GM18909 (cell line): ENCODE results near the gene P2RX4.
"Not testable (repeated sequence)": the region's sequence is repeated elsewhere in the genome, so short reads cannot be mapped to it uniquely, and the experiment has no call there.

Source experiments
- ATAC-seq: cut with Tn5 transposase; IDR thresholded peaks from one replicate; pipeline ENCODE4 v1.9.1; 2021; ENCODE audit warnings: mild to moderate bottlenecking; ENCODE audit not compliant: unreplicated experiment, poor library complexity

Gene P2RX4

DNA sequence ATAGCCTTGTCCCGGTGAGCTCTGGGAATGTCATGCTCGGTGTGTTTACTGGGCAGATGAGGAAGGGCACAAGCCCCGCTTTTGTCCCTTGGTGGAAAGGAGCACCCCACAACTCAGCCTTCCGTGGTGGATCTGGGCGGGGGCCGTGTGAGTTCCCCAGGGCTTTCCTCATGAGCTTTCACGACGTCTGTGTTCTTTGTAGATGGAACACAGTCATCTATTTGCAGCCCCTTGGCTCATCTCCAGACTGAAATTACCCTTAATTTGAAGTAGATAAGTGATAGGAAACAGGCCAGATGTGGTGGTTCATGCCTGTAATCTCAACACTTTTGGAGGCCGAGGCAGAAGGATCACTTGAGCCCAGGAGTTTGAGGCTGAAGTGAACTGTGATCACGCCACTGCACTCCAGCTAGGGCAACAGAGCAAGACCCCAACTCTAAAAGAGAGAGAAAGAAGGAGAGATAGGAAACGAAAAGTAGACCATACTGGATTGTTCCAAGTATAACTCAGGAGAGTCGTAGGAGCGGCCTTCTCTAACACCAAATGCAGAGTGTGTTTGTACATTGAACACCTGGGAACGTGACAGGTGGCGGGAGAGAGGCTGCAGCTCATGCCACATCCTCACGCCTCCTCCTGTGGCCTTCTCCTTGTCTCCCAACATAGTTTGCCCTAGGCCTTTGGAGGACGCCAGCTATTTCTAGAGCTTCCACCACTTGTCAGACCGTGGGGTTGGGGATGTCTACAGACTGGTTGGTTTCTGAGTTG lies 8.8 kb downstream of the P2RX4 start:
- ATAC-seq = no peak

DNA sequence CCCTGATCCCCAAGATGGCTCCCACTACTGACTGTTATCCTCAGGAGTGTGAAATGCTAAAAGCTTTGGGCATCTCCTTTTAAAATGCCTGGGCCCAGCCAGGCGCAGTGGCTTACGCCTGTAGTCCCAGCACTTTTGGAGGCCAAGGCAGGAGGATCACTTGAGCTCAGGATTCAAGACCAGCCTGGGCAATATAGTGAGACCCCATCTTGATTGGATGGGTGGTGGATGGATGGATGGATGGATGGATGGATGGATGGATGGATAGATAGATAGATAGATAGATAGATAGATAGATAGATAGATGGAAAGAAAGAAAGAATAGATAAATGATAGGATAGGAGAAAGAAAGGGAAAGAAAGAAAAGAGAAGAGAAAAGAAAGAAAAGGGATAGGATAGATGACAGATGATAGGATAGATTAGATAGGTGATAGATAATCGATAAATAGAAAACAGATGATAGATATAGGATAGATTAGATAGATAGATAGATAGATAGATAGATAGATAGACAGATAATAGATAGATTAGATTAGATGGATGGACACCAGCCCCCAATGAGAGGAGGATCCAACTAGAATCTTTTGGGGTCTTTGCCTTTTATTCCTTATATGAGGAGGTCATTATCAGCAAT lies 9.5 kb downstream of the P2RX4 start:
- no peak for ATAC-seq

DNA sequence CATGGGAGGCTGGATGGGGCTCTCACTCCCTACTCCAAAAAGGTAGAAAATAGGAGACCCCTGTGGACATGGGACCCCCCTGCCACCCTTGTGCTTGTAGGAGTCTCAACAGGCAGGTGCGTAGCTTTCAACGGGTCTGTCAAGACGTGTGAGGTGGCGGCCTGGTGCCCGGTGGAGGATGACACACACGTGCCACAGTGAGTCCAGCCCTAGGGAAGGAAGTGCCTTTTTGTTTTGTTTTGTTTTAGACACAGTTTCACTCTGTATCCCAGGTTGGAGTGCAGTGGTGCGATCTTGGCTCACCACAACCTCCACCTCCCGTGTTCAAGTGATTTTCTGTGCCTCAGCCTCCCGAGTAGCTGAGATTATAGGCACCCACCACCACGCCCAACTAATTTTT lies 12.9 kb downstream of the P2RX4 start:
- no peak for ATAC-seq

DNA sequence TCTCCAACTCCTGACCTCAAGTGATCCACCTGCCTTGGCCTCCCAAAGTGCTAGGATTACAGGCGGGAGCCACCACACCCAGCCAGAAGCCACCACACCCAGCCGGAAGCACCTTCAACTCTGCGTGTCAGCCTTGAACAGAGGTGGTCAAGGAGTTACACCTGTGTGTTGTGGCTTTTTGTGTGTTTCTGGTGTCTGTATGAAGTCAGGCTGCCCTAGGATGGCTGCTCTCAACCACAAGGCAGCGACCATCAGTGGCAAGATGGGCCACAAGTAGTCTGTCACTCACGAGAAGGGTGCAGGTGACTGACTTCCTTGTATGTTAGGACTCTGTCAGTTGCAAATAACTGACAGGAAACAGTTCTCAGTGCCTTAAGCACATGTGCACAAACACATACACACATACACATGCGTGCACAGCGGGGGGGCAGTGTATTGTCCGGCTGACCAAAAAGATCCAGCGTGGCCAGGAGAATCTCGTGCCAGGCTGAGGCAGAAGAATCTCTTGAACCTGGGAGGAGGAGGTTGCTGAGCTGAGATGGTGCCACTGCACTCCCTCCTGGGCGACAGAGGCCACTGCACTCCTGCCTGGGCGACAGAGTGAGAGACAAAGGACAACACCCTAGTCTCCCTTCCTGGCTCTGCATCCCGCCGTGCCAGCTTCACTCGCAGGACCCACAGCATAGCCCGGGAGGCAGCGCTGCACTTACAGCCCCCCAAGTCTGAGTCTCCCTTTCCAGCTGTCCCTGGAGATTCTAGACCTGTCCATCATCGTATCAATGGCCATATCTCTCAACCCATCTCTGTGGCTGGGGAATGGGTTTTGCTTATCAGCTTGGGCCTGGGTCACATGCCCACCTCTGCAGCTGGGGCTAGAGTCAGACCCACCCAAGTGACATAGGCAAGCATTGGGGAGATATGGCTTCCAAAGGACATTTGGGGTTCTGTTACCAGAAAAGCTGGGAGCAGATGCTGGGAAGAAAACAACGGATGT lies 13.7 kb downstream of the P2RX4 start:
- no peak for ATAC-seq

DNA sequence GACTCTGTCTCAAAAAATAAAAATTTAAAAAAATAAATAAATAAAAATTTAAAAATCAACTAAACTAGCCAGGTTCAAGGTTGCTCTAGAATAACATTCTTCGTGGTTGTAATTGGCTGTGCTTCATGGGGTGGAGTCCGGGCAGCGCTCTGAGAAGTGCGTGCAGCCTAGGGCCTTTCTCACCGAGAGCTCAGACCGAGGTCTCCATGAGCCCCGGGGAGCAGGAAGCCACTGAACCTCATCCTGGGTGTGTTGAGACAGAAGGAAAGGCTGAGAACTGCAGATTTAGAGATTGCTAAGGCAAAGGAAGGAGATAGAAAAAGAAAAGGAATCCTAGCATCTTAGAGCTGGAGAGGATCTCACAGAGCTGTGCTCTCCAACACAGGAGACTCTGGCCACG lies 14.7 kb downstream of the P2RX4 start:
- ATAC-seq = no peak

DNA sequence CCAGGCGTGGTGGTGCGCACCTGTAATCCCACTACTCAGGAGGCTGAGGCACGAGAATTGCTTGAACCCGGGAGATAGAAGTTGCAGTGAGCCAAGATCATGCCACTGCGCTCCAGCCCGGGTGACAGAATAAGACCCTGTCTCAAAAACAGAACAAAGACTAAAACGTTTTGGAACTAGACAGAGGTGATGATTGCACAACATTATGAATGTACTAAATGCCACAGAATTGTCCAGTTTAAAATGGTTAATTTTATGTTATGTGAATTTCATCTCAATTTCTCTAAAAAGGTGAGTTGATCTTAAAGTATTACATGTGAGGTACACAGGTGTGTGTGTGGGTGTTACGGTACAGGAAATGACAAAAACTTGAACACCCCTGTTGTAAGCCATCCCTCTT lies 16.5 kb downstream of the P2RX4 start:
- ATAC-seq = no peak

DNA sequence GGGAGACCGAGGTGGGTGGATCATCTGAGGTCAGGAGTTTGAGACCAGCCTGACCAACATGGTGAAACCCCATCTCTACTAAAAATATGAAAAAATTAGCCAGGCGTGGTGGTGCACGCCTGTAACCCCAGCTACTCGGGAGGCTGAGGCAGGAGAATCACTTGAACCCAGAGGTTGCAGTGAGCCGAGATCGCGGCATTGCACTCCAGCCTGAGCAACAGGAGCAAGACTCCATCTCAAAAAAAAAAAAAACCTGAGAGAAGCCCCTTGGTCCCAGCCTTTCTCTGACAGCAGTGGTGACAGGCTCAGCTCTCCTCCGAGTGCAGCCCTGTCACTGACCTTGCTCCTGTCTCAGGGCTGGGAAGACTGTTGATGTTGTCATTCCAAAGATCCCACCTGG lies 16.9 kb downstream of the P2RX4 start:
- ATAC-seq = not testable (repeated sequence)

DNA sequence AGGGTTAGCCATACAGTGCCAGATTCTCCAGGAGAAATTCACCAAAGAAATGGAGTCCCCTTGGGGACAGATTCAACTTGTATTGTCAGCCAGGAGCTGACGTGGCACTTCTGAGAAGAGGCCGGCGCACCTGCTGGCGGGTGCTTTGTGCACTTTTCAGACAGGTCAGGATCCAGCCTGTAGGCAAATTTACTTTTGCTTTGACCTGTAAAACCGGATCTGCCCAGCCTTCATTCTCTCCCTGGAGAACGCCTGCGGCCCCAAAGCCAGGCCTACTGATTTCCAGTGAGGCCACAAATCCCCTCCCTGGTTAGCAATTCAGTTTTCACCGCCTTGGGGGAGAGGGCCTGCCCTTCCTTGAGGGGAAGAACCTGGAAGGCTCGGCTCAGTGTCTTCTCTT lies 17.4 kb downstream of the P2RX4 start:
- ATAC-seq = no peak

DNA sequence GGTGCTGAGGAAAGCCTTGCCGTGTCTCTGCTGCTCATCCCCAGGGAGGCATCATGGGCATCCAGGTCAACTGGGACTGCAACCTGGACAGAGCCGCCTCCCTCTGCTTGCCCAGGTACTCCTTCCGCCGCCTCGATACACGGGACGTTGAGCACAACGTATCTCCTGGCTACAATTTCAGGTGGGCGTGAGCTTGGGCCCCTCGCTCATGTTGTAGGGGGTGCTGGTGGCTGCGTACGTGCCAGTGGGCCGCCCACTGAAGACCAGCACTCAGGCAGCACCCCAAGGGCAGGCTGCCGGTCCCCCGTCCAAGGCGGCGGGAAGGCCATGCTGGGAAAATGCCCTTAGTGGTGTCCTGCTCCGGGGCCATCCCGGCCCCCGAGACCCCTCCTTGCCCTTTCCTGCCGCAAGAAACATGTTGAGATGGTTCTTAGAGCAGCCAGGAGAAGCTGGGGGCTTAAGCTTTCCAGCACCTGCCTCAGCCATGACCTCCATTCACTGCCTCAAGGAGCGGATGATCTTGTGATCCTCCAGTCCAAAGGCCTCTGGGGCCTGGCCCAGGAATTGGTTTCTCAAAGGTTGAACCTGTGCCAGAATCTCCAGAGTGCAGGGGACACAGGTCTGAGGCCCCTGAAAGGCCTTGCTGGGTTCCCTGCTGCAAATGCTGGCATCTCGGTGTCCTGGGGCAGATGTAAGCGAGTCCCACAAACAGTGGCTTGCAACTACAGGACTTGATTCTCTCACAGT lies 19.2 kb downstream of the P2RX4 start:
- no peak for ATAC-seq

DNA sequence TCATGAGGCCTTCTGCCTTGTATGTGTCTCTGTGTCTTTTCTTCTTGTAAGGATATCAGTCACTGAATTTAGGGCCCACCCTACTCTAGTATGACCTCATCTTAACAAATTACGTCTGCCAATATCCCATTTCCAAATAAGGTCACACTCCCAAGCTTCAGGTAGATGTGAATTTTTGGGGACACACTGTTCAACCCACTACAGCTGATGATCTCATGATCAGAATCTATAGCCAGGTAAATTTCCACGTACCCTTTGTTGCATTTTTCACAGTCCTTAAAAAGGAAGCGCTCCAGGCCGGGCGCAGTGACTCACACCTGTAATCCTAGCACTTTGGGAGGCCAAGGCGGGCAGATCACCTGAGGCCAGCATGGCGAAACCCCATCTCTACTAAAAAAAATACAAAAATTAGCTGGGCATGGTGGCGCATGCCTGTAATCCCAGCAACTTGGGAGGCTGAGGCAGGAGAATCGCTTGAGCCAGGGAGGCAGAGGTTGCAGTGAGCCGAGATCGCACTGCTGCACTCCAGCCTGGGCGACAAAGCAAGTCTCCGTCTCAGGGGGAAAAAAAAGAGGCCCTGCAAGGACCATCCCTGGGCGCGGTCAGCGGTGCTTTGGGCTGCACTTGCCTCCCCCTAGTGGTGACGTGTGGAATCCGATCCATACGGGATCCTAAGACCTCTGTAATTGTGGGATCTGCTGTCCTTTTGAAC lies 20.1 kb downstream of the P2RX4 start:
- ATAC-seq = not testable (repeated sequence)

DNA sequence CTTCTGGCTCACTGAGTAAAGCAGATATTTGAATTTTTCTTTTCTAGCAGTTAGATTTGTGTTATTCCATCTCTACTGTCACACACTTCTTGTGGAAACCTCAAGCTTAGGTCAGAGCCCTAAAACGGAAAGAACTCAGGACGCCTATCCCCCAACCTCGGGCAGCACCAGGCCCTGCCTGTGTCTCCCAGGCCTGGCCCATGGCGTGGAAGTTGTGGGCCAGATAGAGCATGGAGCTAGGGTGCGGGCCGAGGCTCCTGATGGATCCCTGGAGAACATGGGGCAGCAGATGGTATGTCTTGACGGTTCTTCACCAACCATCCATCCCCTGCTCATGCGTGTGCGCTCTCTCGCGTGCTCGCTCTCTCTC lies 20.6 kb downstream of the P2RX4 start:
- ATAC-seq = no peak

DNA sequence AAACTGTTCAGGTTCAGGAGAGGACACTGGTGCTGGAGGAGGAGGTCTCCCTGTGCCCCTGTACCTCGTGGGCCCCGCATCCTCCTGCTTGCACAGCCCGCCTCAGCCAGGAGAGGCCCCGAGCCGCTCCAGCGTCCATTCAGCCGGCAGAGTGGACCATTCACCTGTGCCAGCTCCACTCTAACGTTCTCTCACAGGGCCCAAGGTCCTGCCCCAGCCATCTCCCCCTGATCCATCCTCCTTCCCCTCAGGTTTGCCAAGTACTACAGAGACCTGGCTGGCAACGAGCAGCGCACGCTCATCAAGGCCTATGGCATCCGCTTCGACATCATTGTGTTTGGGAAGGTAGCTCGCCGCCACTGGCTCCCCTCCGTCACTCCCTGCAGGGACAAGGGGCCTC lies 22.2 kb downstream of the P2RX4 start:
- ATAC-seq = no peak

DNA sequence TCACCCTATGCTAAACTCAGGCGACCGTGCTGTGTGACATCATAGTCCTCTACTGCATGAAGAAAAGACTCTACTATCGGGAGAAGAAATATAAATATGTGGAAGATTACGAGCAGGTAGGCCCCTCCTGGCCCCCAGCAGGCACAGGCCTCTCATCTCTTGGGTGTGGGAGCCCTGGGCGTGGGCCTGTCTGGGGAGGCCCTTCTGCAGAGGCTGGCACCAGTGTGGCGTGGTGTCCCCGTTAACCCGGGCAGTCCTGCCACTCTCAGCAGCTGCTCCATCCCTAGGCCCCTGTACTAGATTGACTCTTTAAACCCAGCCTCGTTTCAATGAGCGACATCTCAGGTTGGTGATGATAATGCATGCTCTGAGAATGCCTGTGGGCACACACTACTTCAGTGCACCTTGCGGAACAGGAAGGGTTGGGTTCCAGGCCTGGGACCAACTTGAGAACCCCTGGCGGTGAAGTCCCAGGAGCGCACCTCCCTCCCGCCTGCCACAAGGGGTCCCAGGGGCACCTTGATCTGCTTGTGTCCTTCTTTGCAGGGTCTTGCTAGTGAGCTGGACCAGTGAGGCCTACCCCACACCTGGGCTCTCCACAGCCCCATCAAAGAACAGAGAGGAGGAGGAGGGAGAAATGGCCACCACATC lies 23.2 kb downstream of the P2RX4 start:
- no peak for ATAC-seq

DNA sequence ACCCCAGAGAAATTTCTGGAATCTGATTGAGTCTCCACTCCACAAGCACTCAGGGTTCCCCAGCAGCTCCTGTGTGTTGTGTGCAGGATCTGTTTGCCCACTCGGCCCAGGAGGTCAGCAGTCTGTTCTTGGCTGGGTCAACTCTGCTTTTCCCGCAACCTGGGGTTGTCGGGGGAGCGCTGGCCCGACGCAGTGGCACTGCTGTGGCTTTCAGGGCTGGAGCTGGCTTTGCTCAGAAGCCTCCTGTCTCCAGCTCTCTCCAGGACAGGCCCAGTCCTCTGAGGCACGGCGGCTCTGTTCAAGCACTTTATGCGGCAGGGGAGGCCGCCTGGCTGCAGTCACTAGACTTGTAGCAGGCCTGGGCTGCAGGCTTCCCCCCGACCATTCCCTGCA lies 23.7 kb downstream of the P2RX4 start:
- ATAC-seq = no peak

DNA sequence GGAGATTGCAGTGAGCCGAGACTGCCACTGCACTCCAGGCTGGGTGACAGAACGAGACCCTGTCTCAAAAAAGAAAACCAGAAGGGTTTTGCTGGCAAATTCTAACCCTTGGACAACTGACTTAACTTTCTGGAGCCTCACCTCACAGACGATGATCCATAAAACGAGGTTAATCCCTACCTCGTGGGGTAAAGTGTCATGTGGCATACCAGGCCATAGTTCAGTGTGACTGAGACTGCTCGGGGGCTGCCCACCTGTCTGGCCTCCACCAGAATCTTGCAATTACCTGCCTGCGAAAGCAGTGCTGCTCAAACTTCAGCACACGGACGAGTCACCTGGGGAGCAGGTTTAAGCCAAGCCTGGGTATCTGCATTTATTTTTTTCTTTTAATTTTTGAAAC lies 26.8 kb downstream of the P2RX4 start:
- ATAC-seq = no peak

DNA sequence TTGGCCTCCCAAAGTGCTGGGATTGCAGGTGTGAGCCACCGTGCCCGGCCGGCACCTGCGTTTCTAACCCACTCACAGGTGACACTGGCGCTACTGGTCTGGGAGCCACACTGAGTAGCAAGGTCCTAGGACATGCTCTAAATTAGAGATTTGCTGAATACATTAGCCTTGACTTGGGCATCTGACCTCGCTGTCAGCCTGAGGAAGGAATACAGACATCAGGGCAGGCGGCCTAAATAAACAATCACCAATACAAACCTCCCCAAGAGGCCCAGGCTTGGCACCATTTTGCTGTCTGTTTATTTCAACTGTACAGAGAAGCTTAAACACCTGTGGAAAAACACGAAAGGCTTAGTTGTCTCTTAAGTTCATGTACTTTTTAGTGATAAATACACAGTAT lies 27.5 kb downstream of the P2RX4 start:
- no peak for ATAC-seq

DNA sequence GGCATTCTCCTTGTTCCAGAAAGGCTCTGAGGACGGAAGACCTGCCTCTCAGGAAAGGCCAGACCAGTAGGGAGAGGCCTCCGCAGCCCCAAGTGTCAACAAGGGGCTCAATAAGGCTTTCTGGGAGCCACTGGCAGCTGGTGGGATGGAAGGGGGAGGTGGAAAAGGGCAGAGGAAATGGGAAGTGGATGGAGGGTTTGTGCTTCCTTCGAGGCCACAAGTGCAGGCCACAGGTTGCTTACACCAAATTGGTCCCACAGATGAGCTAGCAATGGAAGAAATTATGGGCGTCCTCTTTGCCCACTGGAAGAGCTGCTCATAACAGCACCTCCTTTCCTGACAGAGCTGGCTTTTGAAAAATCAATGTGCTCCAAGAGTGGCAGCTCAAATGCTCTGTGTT lies 28.2 kb downstream of the P2RX4 start:
- no peak for ATAC-seq

DNA sequence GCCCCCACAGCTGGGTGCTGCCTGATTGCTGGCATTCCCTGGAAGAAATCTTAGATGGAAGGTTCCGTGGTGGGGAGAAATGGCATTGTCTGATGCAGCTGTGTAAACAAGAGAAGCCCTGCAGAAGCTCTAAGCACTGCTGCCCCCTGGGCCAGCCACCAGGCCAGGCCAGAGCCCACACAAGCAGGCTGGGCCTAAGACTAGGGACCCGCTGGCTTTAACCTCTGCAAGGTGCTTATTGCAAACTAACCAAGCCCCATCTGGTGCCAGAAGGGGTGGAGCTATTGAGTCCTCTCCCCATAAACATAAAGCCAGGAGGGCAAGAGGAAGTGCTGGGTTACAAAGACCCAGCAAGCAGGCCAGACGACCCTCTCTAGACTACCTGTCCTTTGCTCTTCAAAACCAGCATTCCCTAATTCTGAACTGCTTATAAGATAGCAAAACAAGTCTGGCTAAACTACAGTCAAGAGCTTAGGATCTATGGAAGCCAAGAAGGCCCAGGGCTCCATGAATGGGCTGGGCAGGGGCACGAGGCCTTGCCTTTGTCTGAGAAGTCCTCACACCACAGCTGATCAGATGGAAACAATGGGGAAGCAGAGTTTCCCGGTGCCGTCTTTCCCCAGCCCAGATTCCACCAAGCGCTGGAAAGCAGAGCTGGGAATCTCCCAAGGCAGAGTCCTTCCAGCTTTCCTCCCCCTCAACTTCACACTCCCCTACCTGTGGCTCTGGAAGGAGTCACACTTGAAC lies 28.8 kb downstream of the P2RX4 start:
- no peak for ATAC-seq
